Measurements from ENCODE around the gene SIPA1L3.

SIPA1L3 gene

GRCh38 chr19:38196245-38196837 is 289.3 kb downstream of the SIPA1L3 start:
- Histone ChIP-seq H4K8ac (ENCODE audit: low read depth, low read length) (peak overlapping the region; percentile 78), H3K4me2 (ENCODE audit: insufficient read depth, low read length, poor library complexity, severe bottlenecking) (no peak overlapping the region), H3K14ac (ENCODE audit: low read length) (peak overlapping the region; percentile 32), H2BK15ac (ENCODE audit: low read length) (no peak overlapping the region), H2BK120ac (ENCODE audit: low read depth, low read length) (no peak overlapping the region), H3K27me3 (ENCODE audit: control insufficient read depth in 3 of 3, insufficient read depth in 3 of 3, low read depth in 1 of 3, low read length in 3 of 3) (no peaks in the 10 kb centered on the region), H3K79me1 (ENCODE audit: low read depth, low read length) (no peaks in the 10 kb centered on the region), H4K91ac (ENCODE audit: low read depth, low read length, poor library complexity) (no peak overlapping the region), H3K18ac (ENCODE audit: low read length) (no peak overlapping the region), H3K9ac (ENCODE audit: low read depth, low read length, poor library complexity) (no peak overlapping the region), H2BK12ac (ENCODE audit: low read length) (no peak overlapping the region), H3K4me1 (ENCODE audit: control insufficient read depth in 2 of 2, insufficient read depth in 1 of 2, low read depth in 1 of 2, low read length in 2 of 2) (no peaks in the 10 kb centered on the region), H2BK5ac (ENCODE audit: low read length) (no peak overlapping the region), H3K23ac (ENCODE audit: low read depth, low read length, poor library complexity) (peak overlapping the region; percentile 32), H3K36me3 (replicated peaks in 1 of 2; ENCODE audit: control insufficient read depth in 2 of 2, insufficient read depth in 2 of 2, low read length in 2 of 2) (peaks cover 12 to 43% of the 10 kb centered on the region in 2 donors), H3K4me3 (ENCODE audit: low read length in 2 of 2) (peak overlapping the region in 1 of 2 donors; percentile 65), H2AK5ac (ENCODE audit: low read depth, low read length) (no peak overlapping the region), H3K27ac (replicated peaks; ENCODE audit: low read length) (no peak overlapping the region), H3K4ac (ENCODE audit: low read length) (no peak overlapping the region), H3K9me3 (replicated peaks in 1 of 2; ENCODE audit: control insufficient read depth in 2 of 2, insufficient read depth in 1 of 2, low read depth in 1 of 2, low read length in 2 of 2) (no peaks in the 10 kb centered on the region), H2AFZ (ENCODE audit: low read length) (no peak overlapping the region)
- DNase-seq (ENCODE audit: low spot score) = no peak
- WGBS, 2 donors (ENCODE audit: extremely low coverage in 2 of 2, insufficient read length in 2 of 2, insufficient replicate concordance in 1 of 2) = no CpG with 5 or more reads among the region's 13 CpGs

GRCh38 chr19:38196948-38197656 is 290.1 kb downstream of the SIPA1L3 start:
- Histone ChIP-seq H2AK5ac (ENCODE audit: low read depth, low read length) (no peak overlapping the region), H4K91ac (ENCODE audit: low read depth, low read length, poor library complexity) (no peak overlapping the region), H2BK120ac (ENCODE audit: low read depth, low read length) (no peak overlapping the region), H3K27ac (replicated peaks; ENCODE audit: low read length) (no peak overlapping the region), H3K4me3 (ENCODE audit: low read length in 2 of 2) (no peak overlapping the region), H4K8ac (ENCODE audit: low read depth, low read length) (no peak overlapping the region), H3K4me1 (ENCODE audit: control insufficient read depth in 2 of 2, insufficient read depth in 1 of 2, low read depth in 1 of 2, low read length in 2 of 2) (no peaks in the 10 kb centered on the region), H3K36me3 (replicated peaks in 1 of 2; ENCODE audit: control insufficient read depth in 2 of 2, insufficient read depth in 2 of 2, low read length in 2 of 2) (peaks cover 11 to 49% of the 10 kb centered on the region in 2 donors), H2BK15ac (ENCODE audit: low read length) (no peak overlapping the region), H3K9ac (ENCODE audit: low read depth, low read length, poor library complexity) (no peak overlapping the region), H2AFZ (ENCODE audit: low read length) (no peak overlapping the region), H3K4me2 (ENCODE audit: insufficient read depth, low read length, poor library complexity, severe bottlenecking) (no peak overlapping the region), H2BK5ac (ENCODE audit: low read length) (peak overlapping the region; percentile 73), H2BK12ac (ENCODE audit: low read length) (no peak overlapping the region), H3K14ac (ENCODE audit: low read length) (no peak overlapping the region), H3K9me3 (replicated peaks in 1 of 2; ENCODE audit: control insufficient read depth in 2 of 2, insufficient read depth in 1 of 2, low read depth in 1 of 2, low read length in 2 of 2) (no peaks in the 10 kb centered on the region), H3K18ac (ENCODE audit: low read length) (no peak overlapping the region), H3K79me1 (ENCODE audit: low read depth, low read length) (no peaks in the 10 kb centered on the region), H3K23ac (ENCODE audit: low read depth, low read length, poor library complexity) (no peak overlapping the region), H3K4ac (ENCODE audit: low read length) (no peak overlapping the region), H3K27me3 (ENCODE audit: control insufficient read depth in 3 of 3, insufficient read depth in 3 of 3, low read depth in 1 of 3, low read length in 3 of 3) (no peaks in the 10 kb centered on the region)
- WGBS, 2 donors (ENCODE audit: extremely low coverage in 2 of 2, insufficient read length in 2 of 2, insufficient replicate concordance in 1 of 2) = no CpG with 5 or more reads among the region's 23 CpGs
- DNase-seq (ENCODE audit: low spot score) = no peak

- no peak overlapping the region for H2AK5ac ChIP-seq (ENCODE audit: low read depth, low read length)
- no peak overlapping the region for H3K18ac ChIP-seq (ENCODE audit: low read length)
- no peak overlapping the region for H3K14ac ChIP-seq (ENCODE audit: low read length)
- H2BK12ac ChIP-seq (ENCODE audit: low read length) = no peak overlapping the region
- H2BK5ac ChIP-seq (ENCODE audit: low read length) = peak overlapping the region; percentile 19
- no peak overlapping the region for H3K27ac ChIP-seq (replicated peaks; ENCODE audit: low read length)
- no peak overlapping the region for H3K9ac ChIP-seq (ENCODE audit: low read depth, low read length, poor library complexity)
- no peak overlapping the region for H4K91ac ChIP-seq (ENCODE audit: low read depth, low read length, poor library complexity)
- H3K4ac ChIP-seq (ENCODE audit: low read length) = no peak overlapping the region
- no peaks in the 10 kb centered on the region for H3K9me3 ChIP-seq (replicated peaks in 1 of 2; ENCODE audit: control insufficient read depth in 2 of 2, insufficient read depth in 1 of 2, low read depth in 1 of 2, low read length in 2 of 2)
- no peak overlapping the region for H2BK120ac ChIP-seq (ENCODE audit: low read depth, low read length)
- H3K4me2 ChIP-seq (ENCODE audit: insufficient read depth, low read length, poor library complexity, severe bottlenecking) = no peak overlapping the region
- H2AFZ ChIP-seq (ENCODE audit: low read length) = no peak overlapping the region
- peaks cover 13 to 46% of the 10 kb centered on the region in 2 donors for H3K36me3 ChIP-seq (replicated peaks in 1 of 2; ENCODE audit: control insufficient read depth in 2 of 2, insufficient read depth in 2 of 2, low read length in 2 of 2)
- WGBS, 2 donors (ENCODE audit: extremely low coverage in 2 of 2, insufficient read length in 2 of 2, insufficient replicate concordance in 1 of 2) = no CpG with 5 or more reads among the region's 25 CpGs
- H3K4me1 ChIP-seq (ENCODE audit: control insufficient read depth in 2 of 2, insufficient read depth in 1 of 2, low read depth in 1 of 2, low read length in 2 of 2) = no peaks in the 10 kb centered on the region
- no peak overlapping the region for H2BK15ac ChIP-seq (ENCODE audit: low read length)
- H4K8ac ChIP-seq (ENCODE audit: low read depth, low read length) = no peak overlapping the region
- no peaks in the 10 kb centered on the region for H3K79me1 ChIP-seq (ENCODE audit: low read depth, low read length)
- DNase-seq (ENCODE audit: low spot score) = no peak
- H3K27me3 ChIP-seq (ENCODE audit: control insufficient read depth in 3 of 3, insufficient read depth in 3 of 3, low read depth in 1 of 3, low read length in 3 of 3) = no peaks in the 10 kb centered on the region
- peak overlapping the region in 1 of 2 donors; percentile 51 for H3K4me3 ChIP-seq (ENCODE audit: low read length in 2 of 2)
- peak overlapping the region; percentile 70 for H3K23ac ChIP-seq (ENCODE audit: low read depth, low read length, poor library complexity)
These were observed 291.1 kb downstream of the SIPA1L3 start for GRCh38 chr19:38197937-38198704.

GRCh38 chr19:38199340-38199739 is 292.3 kb downstream of the SIPA1L3 start:
- no peak for DNase-seq (ENCODE audit: low spot score)
- Histone ChIP-seq H3K4me3 (ENCODE audit: low read length in 2 of 2) (no peak overlapping the region), H2BK15ac (ENCODE audit: low read length) (no peak overlapping the region), H3K4ac (ENCODE audit: low read length) (no peak overlapping the region), H3K23ac (ENCODE audit: low read depth, low read length, poor library complexity) (no peak overlapping the region), H2AFZ (ENCODE audit: low read length) (no peak overlapping the region), H3K18ac (ENCODE audit: low read length) (no peak overlapping the region), H2BK12ac (ENCODE audit: low read length) (no peak overlapping the region), H4K91ac (ENCODE audit: low read depth, low read length, poor library complexity) (no peak overlapping the region), H3K79me1 (ENCODE audit: low read depth, low read length) (no peaks in the 10 kb centered on the region), H3K27ac (replicated peaks; ENCODE audit: low read length) (no peak overlapping the region), H3K27me3 (ENCODE audit: control insufficient read depth in 3 of 3, insufficient read depth in 3 of 3, low read depth in 1 of 3, low read length in 3 of 3) (no peaks in the 10 kb centered on the region), H4K8ac (ENCODE audit: low read depth, low read length) (no peak overlapping the region), H3K36me3 (replicated peaks in 1 of 2; ENCODE audit: control insufficient read depth in 2 of 2, insufficient read depth in 2 of 2, low read length in 2 of 2) (peaks cover 10 to 51% of the 10 kb centered on the region in 2 donors), H2BK5ac (ENCODE audit: low read length) (no peak overlapping the region), H2BK120ac (ENCODE audit: low read depth, low read length) (no peak overlapping the region), H2AK5ac (ENCODE audit: low read depth, low read length) (no peak overlapping the region), H3K4me2 (ENCODE audit: insufficient read depth, low read length, poor library complexity, severe bottlenecking) (no peak overlapping the region), H3K9me3 (replicated peaks in 1 of 2; ENCODE audit: control insufficient read depth in 2 of 2, insufficient read depth in 1 of 2, low read depth in 1 of 2, low read length in 2 of 2) (no peaks in the 10 kb centered on the region), H3K4me1 (ENCODE audit: control insufficient read depth in 2 of 2, insufficient read depth in 1 of 2, low read depth in 1 of 2, low read length in 2 of 2) (peaks cover 0 to 2% of the 10 kb centered on the region in 2 donors), H3K14ac (ENCODE audit: low read length) (no peak overlapping the region), H3K9ac (ENCODE audit: low read depth, low read length, poor library complexity) (no peak overlapping the region)
- WGBS, 2 donors (ENCODE audit: extremely low coverage in 2 of 2, insufficient read length in 2 of 2, insufficient replicate concordance in 1 of 2) = no CpG with 5 or more reads among the region's 11 CpGs

All from neuronal stem cell (in vitro differentiated cells).